NK-92 (cell line): Measurements from ENCODE around the gene COMMD7.
"Not testable (repeated sequence)": the region's sequence is repeated elsewhere in the genome, so short reads cannot be mapped to it uniquely, and the experiment has no call there.

Experiments
- DNase-seq: peaks from one replicate; lab custom pipeline; 2025; ENCODE audit not compliant: unreplicated experiment; lab: John Stamatoyannopoulos, UW

COMMD7 gene

DNA sequence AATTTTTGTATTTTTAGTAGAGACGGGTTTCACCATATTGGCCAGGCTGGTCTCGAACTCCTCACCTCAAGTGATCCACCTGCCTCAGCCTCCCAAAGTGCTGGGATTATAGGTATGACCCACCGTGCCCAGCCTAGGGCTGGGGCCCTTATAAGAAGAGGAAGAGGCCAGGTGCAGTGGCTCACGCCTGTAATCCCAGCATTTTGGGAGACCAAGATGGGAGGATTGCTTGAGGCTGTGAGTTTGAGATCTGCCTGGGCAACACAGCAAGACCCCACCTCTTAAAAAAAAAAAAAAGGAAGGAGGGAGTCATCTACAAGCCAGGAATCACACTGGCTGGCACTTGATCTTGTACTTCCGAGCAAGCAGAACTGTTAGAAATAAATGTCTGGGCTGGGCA is 13.9 kb downstream of the COMMD7 start:
- DNase-seq: not testable (repeated sequence)

DNA sequence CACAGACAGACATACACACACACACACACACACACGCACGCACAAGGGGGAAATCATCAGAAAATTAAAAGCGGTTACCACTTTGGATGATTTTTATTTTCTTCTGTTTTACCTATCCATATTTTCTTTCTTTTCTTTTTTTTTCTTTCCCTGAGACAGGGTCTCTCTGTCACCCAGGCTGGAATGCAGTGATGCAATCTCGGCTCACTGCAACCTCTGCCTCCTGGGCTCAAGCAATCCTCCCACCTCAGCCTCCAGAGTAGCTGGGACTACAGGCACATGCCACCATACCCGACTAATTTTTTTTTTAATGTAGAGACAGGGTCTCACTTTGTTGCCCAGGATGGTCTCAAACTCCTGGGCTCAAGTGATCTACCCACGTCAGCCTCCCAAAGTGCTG is 14.8 kb downstream of the COMMD7 start:
- DNase-seq: not testable (repeated sequence)

- no peak for DNase-seq
These were observed 15.6 kb downstream of the COMMD7 start for GRCh38 chr20:32727683-32728082.

GRCh38 chr20:32718749-32719348 is 24.4 kb downstream of the COMMD7 start:
- DNase-seq: no peak

GRCh38 chr20:32711346-32711745 is 31.9 kb downstream of the COMMD7 start:
- DNase-seq: no peak

DNA sequence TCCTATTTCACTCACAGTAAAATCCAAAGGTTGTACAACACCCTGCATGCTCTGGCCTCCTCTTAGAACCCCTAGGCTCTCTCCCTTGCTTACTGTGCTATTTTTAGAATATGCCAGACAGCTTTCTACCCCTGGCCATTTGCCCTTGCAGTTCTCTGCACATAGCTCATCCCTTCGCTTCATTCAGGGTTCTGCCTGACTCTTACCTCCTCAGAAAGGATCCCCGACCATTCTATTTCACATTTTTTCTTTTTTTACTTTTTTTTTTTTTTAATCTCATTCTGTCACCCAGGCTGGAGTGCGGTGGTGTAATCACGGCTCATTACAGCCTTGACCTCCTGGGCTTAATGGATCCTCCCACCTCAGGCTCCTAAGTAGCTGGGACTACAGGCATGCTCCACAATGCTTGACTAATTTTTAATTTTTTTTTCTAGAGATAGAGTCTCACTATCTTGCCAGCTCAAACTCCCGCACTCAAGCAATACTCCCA is 33.6 kb downstream of the COMMD7 start:
- no peak for DNase-seq

- DNase-seq: not testable (repeated sequence)
These were observed 34.1 kb downstream of the COMMD7 start for GRCh38 chr20:32709029-32709631.

DNA sequence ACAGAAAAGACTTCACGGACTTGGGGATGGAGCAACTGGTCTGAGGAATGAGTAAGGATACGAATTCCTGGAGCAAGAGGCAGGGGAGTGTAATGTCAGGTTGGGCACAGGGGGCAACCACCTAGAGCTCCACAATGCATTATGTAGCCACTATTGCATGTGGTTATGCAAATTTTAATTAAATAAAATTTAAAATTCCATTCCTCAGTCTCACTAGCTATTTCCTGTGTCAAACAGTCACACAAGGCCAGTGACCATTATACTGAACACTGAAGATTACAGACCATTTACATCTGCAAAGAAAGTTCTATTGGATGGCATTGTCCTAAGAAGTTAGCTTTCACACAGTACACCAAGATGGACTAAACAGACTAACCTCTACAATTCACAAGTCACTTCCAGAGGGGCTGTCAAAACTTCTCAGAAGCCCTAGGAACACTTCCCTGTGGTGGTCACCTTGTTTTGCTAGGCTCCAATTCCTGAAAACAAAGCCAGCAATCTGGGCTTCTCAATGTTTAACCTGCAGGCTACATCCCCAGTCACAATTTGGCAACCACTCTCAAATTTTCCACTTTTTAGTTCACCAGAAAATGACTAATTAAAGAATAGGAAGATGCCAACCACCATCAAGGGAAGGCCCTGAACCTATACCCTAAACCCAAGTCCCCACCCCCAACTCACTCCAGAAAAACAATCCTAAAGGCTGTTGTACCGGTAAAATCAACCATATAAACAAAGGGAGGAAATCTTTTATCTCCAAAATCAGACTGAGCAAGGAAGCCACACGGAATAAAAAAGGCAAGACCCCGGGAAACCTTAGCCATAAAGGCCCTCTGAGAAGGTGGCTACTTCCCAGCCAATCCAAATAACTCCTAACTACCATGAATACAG is 35.3 kb downstream of the COMMD7 start:
- no peak for DNase-seq

DNA sequence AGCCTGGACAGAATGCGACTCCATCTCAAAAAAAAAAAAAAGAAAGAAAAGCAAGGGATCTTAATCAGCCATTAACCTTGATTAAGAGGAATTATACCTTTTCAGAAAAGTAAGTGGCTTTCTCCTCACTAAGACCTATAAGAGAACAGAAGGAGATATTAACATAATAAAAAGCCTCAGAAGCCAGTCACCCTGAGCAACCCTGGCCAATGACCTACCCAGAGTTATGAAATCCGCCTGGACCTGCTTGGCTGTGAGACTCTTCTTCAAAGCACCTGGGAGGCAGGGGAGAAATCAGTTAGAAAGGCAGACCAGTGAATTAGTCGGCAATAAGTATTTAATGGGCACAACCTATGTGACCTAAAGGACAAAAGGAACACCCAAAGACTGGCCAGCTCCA is 36.8 kb downstream of the COMMD7 start:
- no peak for DNase-seq

GRCh38 chr20:32702706-32703425 is 40.4 kb downstream of the COMMD7 start:
- DNase-seq: no peak

DNA sequence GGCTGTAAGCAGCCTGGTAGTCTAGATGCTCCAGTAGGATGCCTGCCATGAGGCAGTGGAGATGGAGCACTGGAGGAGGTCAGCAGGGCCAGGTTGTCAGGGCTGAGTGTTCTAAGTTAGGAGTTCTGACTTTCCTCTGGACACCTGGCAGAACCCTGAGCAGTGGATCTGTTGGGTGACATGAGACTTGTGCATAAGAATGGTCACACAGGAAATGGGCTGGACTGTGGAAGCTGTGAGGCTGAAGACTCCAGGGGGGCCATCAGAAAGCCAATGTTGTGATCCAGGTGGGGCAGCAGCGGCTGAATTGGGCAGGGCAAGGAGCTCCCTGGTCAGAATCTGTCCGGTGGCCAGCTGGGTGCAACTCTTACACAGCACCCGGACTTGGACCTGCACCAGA is 45.7 kb downstream of the COMMD7 start:
- DNase-seq: no peak

GRCh38 chr20:32695089-32695488 is 48.2 kb downstream of the COMMD7 start:
- DNase-seq: no peak

GRCh38 chr20:32688966-32689365 is 54.3 kb downstream of the COMMD7 start:
- DNase-seq: not testable (repeated sequence)

- no peak for DNase-seq
These were observed 56.1 kb downstream of the COMMD7 start for GRCh38 chr20:32687180-32687532.

DNA sequence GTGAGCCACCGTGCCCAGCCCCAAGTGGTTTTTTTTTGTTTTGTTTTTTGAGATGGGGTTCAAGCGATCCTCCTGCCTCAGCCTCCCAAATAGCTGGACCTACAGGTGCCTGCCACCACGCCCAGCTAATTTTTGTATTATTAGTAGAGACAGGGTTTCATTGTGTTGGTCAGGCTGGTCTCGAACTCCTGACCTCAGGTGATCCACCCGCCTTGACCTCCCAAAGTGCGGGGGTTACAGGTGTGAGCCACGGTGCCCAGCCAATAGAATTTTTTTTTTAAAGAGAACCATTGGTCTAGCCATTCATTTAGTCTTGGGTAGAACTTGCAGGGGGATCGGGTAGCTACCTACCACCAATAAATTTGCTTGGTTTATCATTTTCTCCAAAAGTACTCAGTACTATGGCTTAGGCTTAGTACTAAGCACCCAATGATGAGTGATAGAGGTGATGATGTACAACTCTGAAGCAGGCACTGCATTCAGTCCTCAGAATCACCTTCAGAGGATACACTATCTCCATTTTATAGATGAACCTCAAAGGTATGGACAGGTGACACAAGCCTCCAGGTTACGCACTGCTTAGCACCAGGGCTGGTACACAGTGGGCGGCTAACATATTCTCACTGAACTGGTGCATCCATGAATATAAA is 56.6 kb downstream of the COMMD7 start:
- no peak for DNase-seq

GRCh38 chr20:32685541-32686529 is 57.4 kb downstream of the COMMD7 start:
- no peak for DNase-seq

DNA sequence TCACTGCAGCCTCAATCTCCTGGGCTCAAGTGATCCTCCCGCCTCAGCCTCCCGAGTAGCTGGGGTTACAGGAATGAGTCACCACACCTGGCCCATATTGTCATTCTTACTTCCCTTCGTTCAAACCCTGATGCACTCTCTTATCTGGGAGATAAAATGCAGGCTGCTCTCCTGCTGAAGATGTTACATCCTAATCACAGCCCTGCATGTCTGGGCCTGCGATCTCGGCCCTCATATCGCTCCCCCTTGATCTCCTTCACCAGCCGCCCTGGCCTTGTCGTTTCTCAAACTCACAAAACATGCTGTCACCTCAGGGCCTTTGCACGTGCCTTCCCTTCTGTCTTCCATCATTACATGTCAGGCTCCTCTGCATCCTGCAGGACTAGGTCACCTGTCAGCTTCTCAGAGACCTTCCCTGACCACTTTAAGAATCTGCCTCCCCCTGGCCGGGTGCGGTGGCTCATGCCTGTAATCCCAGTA is 60.7 kb downstream of the COMMD7 start:
- DNase-seq: no peak

GRCh38 chr20:32681175-32682084 is 61.8 kb downstream of the COMMD7 start:
- DNase-seq: no peak
